CD4-positive, alpha-beta memory T cell (primary cell): ENCODE results near the gene CYP4F2. TPM values are rescaled to one million over a fixed set of nuclear protein-coding genes. Genes with fewer than 3 reads are reported as not detected.
"Not testable (repeated sequence)": the region's sequence is repeated elsewhere in the genome, so short reads cannot be mapped to it uniquely, and the experiment has no call there.

ENCODE experiments used
- CTCF ChIA-PET: fragments of 350-600 bp; sonication (Branson Sonifier 250); formaldehyde crosslinking; loops from one replicate; lab custom pipeline; 2021; ENCODE audit warnings: inconsistent platforms; ENCODE audit not compliant: partially characterized antibody; lab: Charles Lee
- POLR2A ChIA-PET: fragments of 350-600 bp; sonication (Branson Sonifier 250); formaldehyde crosslinking; loops from one replicate; lab custom pipeline; 2021; ENCODE audit not compliant: partially characterized antibody; lab: Charles Lee
- DNase-seq, 5 donors: peaks; one replicate each; pipeline versions ENCODE4 v3.0.0 to v3.0.0-alpha.2; 2020 to 2022; ENCODE audit warnings: mixed read lengths in 1 of 5
- H3K27ac ChIP-seq: one replicate; pipeline ENCODE4 v1.7.0; 2013; ENCODE audit warnings: low read depth, low read length
- H3K27me3 ChIP-seq: 2 replicates; pipeline ENCODE4 v1.7.0; 2013; ENCODE audit warnings: mild to moderate bottlenecking, low read length, moderate library complexity; ENCODE audit not compliant: insufficient read depth
- H3K36me3 ChIP-seq: 2 replicates; pipeline ENCODE4 v1.7.0; 2013; ENCODE audit warnings: mild to moderate bottlenecking, low read length, moderate library complexity; ENCODE audit not compliant: insufficient read depth
- H3K4me1 ChIP-seq: 2 replicates; pipeline ENCODE4 v1.7.0; 2013; ENCODE audit warnings: mild to moderate bottlenecking, low read length, moderate library complexity; ENCODE audit not compliant: insufficient read depth
- H3K4me3 ChIP-seq, 2 donors: one replicate each; pipeline ENCODE4 v1.7.0; 2013; ENCODE audit warnings: low read length in 2 of 2, mild to moderate bottlenecking in 1 of 2
- H3K9me3 ChIP-seq, 2 donors: one replicate each; pipeline ENCODE4 v1.7.0; 2013; ENCODE audit warnings: low read length in 2 of 2, control low read depth in 1 of 2; ENCODE audit not compliant: control insufficient read depth in 1 of 2
- H3K27ac Mint-ChIP-seq, 7 donors: one replicate each; pipeline ENCODE4 v1.8.0; 2020 to 2021; ENCODE audit warnings: mixed read lengths in 7 of 7, mild to moderate bottlenecking in 6 of 7, inconsistent platforms in 3 of 7, moderate library complexity in 3 of 7
- H3K27me3 Mint-ChIP-seq, 2 donors: one replicate each; pipeline ENCODE4 v1.8.0; 2020 to 2021; ENCODE audit warnings: mixed read lengths in 2 of 2
- H3K36me3 Mint-ChIP-seq, 2 donors: one replicate each; pipeline ENCODE4 v1.8.0; 2020 to 2021; ENCODE audit warnings: mixed read lengths in 2 of 2, inconsistent platforms in 1 of 2, mild to moderate bottlenecking in 1 of 2
- H3K4me1 Mint-ChIP-seq, 4 donors: one replicate each; pipeline ENCODE4 v1.8.0; 2020 to 2021; ENCODE audit warnings: mixed read lengths in 4 of 4, mild to moderate bottlenecking in 1 of 4
- H3K4me3 Mint-ChIP-seq, 8 donors: one replicate each; pipeline ENCODE4 v1.8.0; 2020 to 2021; ENCODE audit warnings: mixed read lengths in 8 of 8, mild to moderate bottlenecking in 7 of 8, moderate library complexity in 6 of 8, inconsistent platforms in 3 of 8
- H3K9me3 Mint-ChIP-seq, 8 donors: one replicate each; pipeline ENCODE4 v1.8.0; 2020 to 2021; ENCODE audit warnings: mixed read lengths in 8 of 8, mild to moderate bottlenecking in 5 of 8, inconsistent platforms in 3 of 8, moderate library complexity in 1 of 8
- intact Hi-C: fragments of 100-400 bp; cut with micrococcal nuclease; formaldehyde crosslinking; loops from one replicate; pipeline ENCODE4 v1.15.1; 2023
- polyA plus RNA-seq, 2 donors: library from polyadenylated mRNA; unstranded; fragments of 300-500 nt; fragmentation: Illumina TruSeq; gene quantifications; one replicate each; pipeline ENCODE4 v1.2.3, GENCODE V29; 2021
- total RNA-seq, 2 experiments: library from RNA; stranded (reverse); gene quantifications; one replicate each; pipeline ENCODE4 v1.2.3, GENCODE V29; 2021

CYP4F2 gene
- total and polyA plus RNA-seq, 4 experiments from 2014 or later: not detected

- peaks cover 4% of the 10 kb centered on the region in 2 donors for H3K27me3 Mint-ChIP-seq
Measured at GRCh38 chr19:15862444-15862843, 35.4 kb downstream of the CYP4F2 start.

GRCh38 chr19:15860522-15860921, 37.4 kb downstream of the CYP4F2 start:
- no peaks in the 10 kb centered on the region for H3K36me3 Mint-ChIP-seq
- POLR2A ChIA-PET: interaction anchor here (0.6 kb wide), 1 partner anchor 267 kb away, joined by 3 read pairs; no protein-coding TSS in a partner anchor
- H3K36me3 ChIP-seq: no peaks in the 10 kb centered on the region
- no peak overlapping the region for H3K27ac Mint-ChIP-seq
- H3K27ac ChIP-seq: no peak overlapping the region
- CTCF ChIA-PET: interaction anchor here (0.8 kb wide), 1 partner anchor 9 kb away, joined by 3 read pairs; no protein-coding TSS in a partner anchor
- no peak overlapping the region for H3K4me3 Mint-ChIP-seq
- DNase-seq: no peak
- H3K4me1 Mint-ChIP-seq: no peaks in the 10 kb centered on the region
- no peaks in the 10 kb centered on the region for H3K27me3 ChIP-seq
- H3K27me3 Mint-ChIP-seq: peaks cover 4% of the 10 kb centered on the region in 2 donors
- no peaks in the 10 kb centered on the region for H3K9me3 ChIP-seq
- H3K9me3 Mint-ChIP-seq: no peaks in the 10 kb centered on the region
- intact Hi-C loops: no loop called here
- no peaks in the 10 kb centered on the region for H3K4me1 ChIP-seq
- H3K4me3 ChIP-seq: no peak overlapping the region

More at GRCh38 chr19:15862444-15862843, 35.4 kb downstream of the CYP4F2 start:
- ChIA-PET CTCF (no interaction called here), POLR2A (no interaction called here)
- H3K36me3 Mint-ChIP-seq: no peaks in the 10 kb centered on the region
- Histone ChIP-seq H3K4me1 (no peaks in the 10 kb centered on the region), H3K9me3 (no peaks in the 10 kb centered on the region), H3K36me3 (no peaks in the 10 kb centered on the region), H3K4me3 (no peak overlapping the region), H3K27ac (no peak overlapping the region), H3K27me3 (no peaks in the 10 kb centered on the region)
- intact Hi-C loops: no loop called here
- no peak overlapping the region for H3K4me3 Mint-ChIP-seq
- H3K9me3 Mint-ChIP-seq: no peaks in the 10 kb centered on the region
- DNase-seq: no peak
- H3K27ac Mint-ChIP-seq: no peak overlapping the region
- no peaks in the 10 kb centered on the region for H3K4me1 Mint-ChIP-seq

- intact Hi-C loops: no loop called here
- Histone ChIP-seq H3K27ac (no peak overlapping the region), H3K4me3 (no peak overlapping the region), H3K9me3 (no peaks in the 10 kb centered on the region), H3K36me3 (no peaks in the 10 kb centered on the region), H3K4me1 (no peaks in the 10 kb centered on the region), H3K27me3 (no peaks in the 10 kb centered on the region)
- Mint-ChIP-seq H3K36me3 (no peaks in the 10 kb centered on the region), H3K9me3 (no peaks in the 10 kb centered on the region), H3K27me3 (peaks cover 4 to 6% of the 10 kb centered on the region in 2 donors), H3K27ac (no peak overlapping the region), H3K4me1 (no peaks in the 10 kb centered on the region), H3K4me3 (no peak overlapping the region)
- POLR2A ChIA-PET: no interaction called here
- CTCF ChIA-PET: no interaction called here
- no peak for DNase-seq
Measured at GRCh38 chr19:15859187-15859586, 38.7 kb downstream of the CYP4F2 start.

- peaks cover 10% of the 10 kb centered on the region for H3K4me1 ChIP-seq
- POLR2A ChIA-PET: no interaction called here
- no peaks in the 10 kb centered on the region for H3K36me3 Mint-ChIP-seq
Measured at GRCh38 chr19:15850385-15850784, 47.5 kb downstream of the CYP4F2 start.

GRCh38 chr19:15846923-15847322, 51.0 kb downstream of the CYP4F2 start:
- CTCF ChIA-PET: no interaction called here
- Mint-ChIP-seq H3K4me3 (no peak overlapping the region), H3K9me3 (no peaks in the 10 kb centered on the region), H3K4me1 (peaks cover 26 to 47% (median 37%) of the 10 kb centered on the region in 4 donors), H3K27me3 (no peaks in the 10 kb centered on the region), H3K36me3 (no peaks in the 10 kb centered on the region), H3K27ac (peak overlapping the region in 2 of 7 donors; percentile 64)
- no peaks in the 10 kb centered on the region for H3K36me3 ChIP-seq
- H3K4me1 ChIP-seq: peaks cover 44% of the 10 kb centered on the region
- H3K27ac ChIP-seq: no peak overlapping the region
- H3K4me3 ChIP-seq: no peak overlapping the region
- POLR2A ChIA-PET: interaction anchor here (5.3 kb wide), 1 partner anchor 11 kb away, joined by 50 read pairs; no protein-coding TSS in a partner anchor
- no peak for DNase-seq
- intact Hi-C loops: no loop called here
- no peaks in the 10 kb centered on the region for H3K9me3 ChIP-seq
- H3K27me3 ChIP-seq: no peaks in the 10 kb centered on the region

More at GRCh38 chr19:15850385-15850784, 47.5 kb downstream of the CYP4F2 start:
- Mint-ChIP-seq H3K4me1 (peaks cover 5 to 16% (median 12%) of the 10 kb centered on the region in 4 donors), H3K27ac (no peak overlapping the region), H3K27me3 (peaks cover 0 to 2% of the 10 kb centered on the region in 2 donors), H3K4me3 (no peak overlapping the region), H3K9me3 (no peaks in the 10 kb centered on the region)
- Histone ChIP-seq H3K36me3 (no peaks in the 10 kb centered on the region), H3K9me3 (no peaks in the 10 kb centered on the region), H3K4me3 (no peak overlapping the region), H3K27ac (no peak overlapping the region), H3K27me3 (no peaks in the 10 kb centered on the region)
- intact Hi-C loops: no loop called here
- no peak for DNase-seq
- CTCF ChIA-PET: no interaction called here

- DNase-seq: not testable (repeated sequence)
- POLR2A ChIA-PET: interaction anchor here (1.0 to 5.3 kb wide), 8 partner anchors 8 to 481 kb away, joined by 3 to 50 read pairs (median 4); partner anchors contain the start of gene KLF2
Measured at GRCh38 chr19:15843894-15844222, 54.0 kb downstream of the CYP4F2 start.

GRCh38 chr19:15843203-15843893, 54.5 kb downstream of the CYP4F2 start:
- intact Hi-C loops: no loop called here
- H3K36me3 Mint-ChIP-seq: no peaks in the 10 kb centered on the region
- H3K4me1 ChIP-seq: peaks cover 50% of the 10 kb centered on the region
- H3K27me3 Mint-ChIP-seq: no peaks in the 10 kb centered on the region
- ChIA-PET CTCF (interaction anchor here (0.5 to 2.6 kb wide), 6 partner anchors 13 to 427 kb away, joined by 3 to 13 read pairs (median 3); no protein-coding TSS in a partner anchor), POLR2A (interaction anchor here (1.0 to 5.3 kb wide), 6 partner anchors 8 to 481 kb away, joined by 3 to 50 read pairs (median 4); partner anchors contain the start of gene KLF2)
- no peaks in the 10 kb centered on the region for H3K9me3 ChIP-seq
- no peaks in the 10 kb centered on the region for H3K36me3 ChIP-seq
- H3K27me3 ChIP-seq: no peaks in the 10 kb centered on the region
- peak overlapping the region in 7 of 8 donors; percentile 23 to 82 (median 65) for H3K4me3 Mint-ChIP-seq
- H3K27ac Mint-ChIP-seq: peak overlapping the region; percentile 38 to 92 (median 87)
- H3K4me3 ChIP-seq: no peak overlapping the region
- no peak overlapping the region for H3K27ac ChIP-seq
- peak in 4 of 5 donors; percentile 7 to 35 (median 26) for DNase-seq
- H3K4me1 Mint-ChIP-seq: peaks cover 30 to 60% (median 45%) of the 10 kb centered on the region in 4 donors
- no peaks in the 10 kb centered on the region for H3K9me3 Mint-ChIP-seq

More at GRCh38 chr19:15843894-15844222, 54.0 kb downstream of the CYP4F2 start:
- not testable (repeated sequence) for H3K27me3 Mint-ChIP-seq, H3K27me3 ChIP-seq, H3K4me3 ChIP-seq, H3K27ac ChIP-seq, H3K36me3 ChIP-seq, H3K9me3 ChIP-seq, H3K9me3 Mint-ChIP-seq, H3K36me3 Mint-ChIP-seq
- peaks cover 44% of the 10 kb centered on the region for H3K4me1 ChIP-seq
- intact Hi-C loops: loop anchor here (1.0 kb wide), 1 partner anchor 8 kb away; no protein-coding TSS in a partner anchor
- peak overlapping the region; percentile 57 to 92 (median 87) for H3K27ac Mint-ChIP-seq
- CTCF ChIA-PET: interaction anchor here (0.5 to 2.6 kb wide), 7 partner anchors 13 to 426 kb away, joined by 3 to 13 read pairs (median 3); no protein-coding TSS in a partner anchor
- H3K4me3 Mint-ChIP-seq: peak overlapping the region in 7 of 8 donors; percentile 23 to 82 (median 65)
- peaks cover 30 to 55% (median 40%) of the 10 kb centered on the region in 4 donors for H3K4me1 Mint-ChIP-seq
